Epithelial cell of esophagus (primary cell): ENCODE measurements around the gene WDR7.

ENCODE experiments used
- DNase-seq: peaks from one replicate; pipeline ENCODE4 v3.0.0; 2010; ENCODE audit warnings: low read depth
- H3K4me3 ChIP-seq: 2 replicates; pipeline ENCODE4 v1.5.1; 2011; ENCODE audit warnings: mild to moderate bottlenecking, low read length, control low read depth
- CTCF ChIP-seq: IDR thresholded peaks from 2 replicates; pipeline ENCODE4 v1.5.1; 2011; ENCODE audit warnings: low read depth, mild to moderate bottlenecking, low read length, control low read depth, inconsistent platforms; ENCODE audit not compliant: insufficient read depth; ENCODE audit errors: missing control alignments

Gene WDR7

GRCh38 chr18:56889621-56890020 is 238.5 kb downstream of the WDR7 start:
- TF ChIP-seq CTCF = no peak
- DNase-seq = no peak
- no peak overlapping the region for H3K4me3 ChIP-seq

GRCh38 chr18:56890632-56891031 is 239.5 kb downstream of the WDR7 start:
- no peak overlapping the region for H3K4me3 ChIP-seq
- peak; percentile 82 for DNase-seq
- no peak for TF ChIP-seq CTCF

- no peak for DNase-seq
- H3K4me3 ChIP-seq = no peak overlapping the region
- no peak for TF ChIP-seq CTCF
Measured at GRCh38 chr18:56891116-56891515, 240.0 kb downstream of the WDR7 start.

GRCh38 chr18:56891870-56892269 is 240.7 kb downstream of the WDR7 start:
- no peak for TF ChIP-seq CTCF
- no peak overlapping the region for H3K4me3 ChIP-seq
- DNase-seq = no peak

GRCh38 chr18:56897122-56897521 is 246.0 kb downstream of the WDR7 start:
- DNase-seq = peak; percentile 40
- H3K4me3 ChIP-seq = no peak overlapping the region
- no peak for TF ChIP-seq CTCF

- TF ChIP-seq CTCF = no peak
- H3K4me3 ChIP-seq = no peak overlapping the region
- DNase-seq = no peak
Measured at GRCh38 chr18:56899660-56900059, 248.5 kb downstream of the WDR7 start.

- DNase-seq = no peak
- no peak for TF ChIP-seq CTCF
- H3K4me3 ChIP-seq = no peak overlapping the region
Measured at GRCh38 chr18:56900195-56901094, 249.3 kb downstream of the WDR7 start.
